Common myeloid progenitor, CD34-positive (primary cell): Measurements from ENCODE around the gene SLC35B3.

Source experiments
- CTCF ChIA-PET: fragments of 350-600 bp; sonication (Branson Sonifier 250); formaldehyde crosslinking; loops from one replicate; lab custom pipeline; 2021; ENCODE audit warnings: antibody characterized with exemption; lab: Charles Lee
- POLR2A ChIA-PET: fragments of 350-600 bp; sonication (Branson Sonifier 250); formaldehyde crosslinking; loops from one replicate; lab custom pipeline; 2021; ENCODE audit warnings: antibody characterized with exemption; lab: Charles Lee
- DNase-seq, 3 donors: peaks; one replicate each; pipeline versions ENCODE4 v3.0.0 to v3.0.0-alpha.2; 2013
- H3K27ac ChIP-seq, 2 experiments: 1 replicate in 1 of 2; 2 replicates in 1 of 2; pipeline ENCODE4 v1.7.0; 2013; ENCODE audit warnings: inconsistent platforms in 2 of 2, low read length in 2 of 2, mild to moderate bottlenecking in 2 of 2, low read depth in 1 of 2, moderate library complexity in 1 of 2; ENCODE audit not compliant: severe bottlenecking in 2 of 2, insufficient read depth in 1 of 2, poor library complexity in 1 of 2
- H3K27me3 ChIP-seq, 5 experiments: replicated peaks in 2 of 5; 1 replicate in 3 of 5; 2 replicates in 2 of 5; pipeline versions ENCODE4 v1.6.1 to v1.7.0; 2013; ENCODE audit warnings: low read length in 4 of 5, mild to moderate bottlenecking in 2 of 5, moderate library complexity in 2 of 5, inconsistent platforms in 1 of 5; ENCODE audit not compliant: insufficient read depth in 5 of 5, control insufficient read depth in 4 of 5
- H3K36me3 ChIP-seq, 4 experiments: 1 replicate in 2 of 4; 2 replicates in 2 of 4; pipeline versions ENCODE4 v1.6.1 to v1.7.0; 2013; ENCODE audit warnings: low read length in 3 of 4, control low read depth in 1 of 4, mild to moderate bottlenecking in 1 of 4; ENCODE audit not compliant: control insufficient read depth in 4 of 4, insufficient read depth in 4 of 4
- H3K4me1 ChIP-seq, 4 experiments: 1 replicate in 3 of 4; 2 replicates in 1 of 4; pipeline versions ENCODE4 v1.6.1 to v1.7.1; 2013; ENCODE audit warnings: low read length in 3 of 4, mild to moderate bottlenecking in 3 of 4, control low read depth in 1 of 4, inconsistent platforms in 1 of 4, moderate library complexity in 1 of 4; ENCODE audit not compliant: control insufficient read depth in 4 of 4, insufficient read depth in 4 of 4; ENCODE audit errors: control extremely low read depth in 1 of 4
- H3K4me3 ChIP-seq, 7 experiments: 1 replicate in 4 of 7; 2 replicates in 3 of 7; pipeline versions ENCODE4 v1.5.1 to v1.7.0; 2013; ENCODE audit warnings: mild to moderate bottlenecking in 7 of 7, low read length in 6 of 7, moderate library complexity in 6 of 7, inconsistent platforms in 2 of 7, low read depth in 2 of 7, control low read depth in 1 of 7; ENCODE audit not compliant: insufficient read depth in 4 of 7, control insufficient read depth in 1 of 7; ENCODE audit errors: extremely low read depth in 1 of 7
- H3K9me3 ChIP-seq, 5 experiments: 1 replicate in 4 of 5; 2 replicates in 1 of 5; pipeline versions ENCODE4 v1.6.1 to v1.7.1; 2013; ENCODE audit warnings: low read length in 4 of 5, mild to moderate bottlenecking in 2 of 5, inconsistent platforms in 1 of 5, low read depth in 1 of 5, moderate library complexity in 1 of 5; ENCODE audit not compliant: control insufficient read depth in 4 of 5, insufficient read depth in 2 of 5; ENCODE audit errors: control extremely low read depth in 1 of 5
- WGBS: methylation state at CpG from one replicate; pipeline ENCODE4 v1.1.5; 2013; ENCODE audit not compliant: insufficient coverage; 5-methylcytosine and 5-hydroxymethylcytosine counted together

Gene SLC35B3

GRCh38 chr6:8391934-8392333 is 43.4 kb downstream of the SLC35B3 start:
- H3K36me3 ChIP-seq: no peaks in the 10 kb centered on the region
- H3K4me1 ChIP-seq: peaks cover 0 to 2% (median 0%) of the 10 kb centered on the region in 4 experiments
- POLR2A ChIA-PET: no interaction called here
- no peaks in the 10 kb centered on the region for H3K27me3 ChIP-seq
- CTCF ChIA-PET: no interaction called here
- no peak overlapping the region for H3K4me3 ChIP-seq
- no peak for DNase-seq
- no peaks in the 10 kb centered on the region for H3K9me3 ChIP-seq
- no peak overlapping the region for H3K27ac ChIP-seq

- peaks cover 0 to 2% (median 0%) of the 10 kb centered on the region in 5 experiments for H3K9me3 ChIP-seq
- H3K27ac ChIP-seq: no peak overlapping the region
- H3K4me1 ChIP-seq: peaks cover 0 to 2% (median 0%) of the 10 kb centered on the region in 4 experiments
- WGBS: 97% methylated on average over 3 of the region's 4 CpGs
- POLR2A ChIA-PET: no interaction called here
- H3K27me3 ChIP-seq: no peaks in the 10 kb centered on the region
- CTCF ChIA-PET: no interaction called here
- no peak overlapping the region for H3K4me3 ChIP-seq
- no peak for DNase-seq
- H3K36me3 ChIP-seq: no peaks in the 10 kb centered on the region
These were observed 46.1 kb downstream of the SLC35B3 start for GRCh38 chr6:8389036-8389818.

- no peak for DNase-seq
- ChIA-PET POLR2A (no interaction called here), CTCF (no interaction called here)
- WGBS: 92% methylated on average over 9 of the region's 11 CpGs
- H3K4me1 ChIP-seq: peaks cover 0 to 2% (median 0%) of the 10 kb centered on the region in 4 experiments
- no peak overlapping the region for H3K4me3 ChIP-seq
- no peaks in the 10 kb centered on the region for H3K36me3 ChIP-seq
- no peak overlapping the region for H3K27ac ChIP-seq
- H3K9me3 ChIP-seq: peaks cover 0 to 2% (median 0%) of the 10 kb centered on the region in 5 experiments
- H3K27me3 ChIP-seq: no peaks in the 10 kb centered on the region
These were observed 47.4 kb downstream of the SLC35B3 start for GRCh38 chr6:8387942-8388437.

GRCh38 chr6:8383584-8383983 is 51.8 kb downstream of the SLC35B3 start:
- Histone ChIP-seq H3K4me1 (no peaks in the 10 kb centered on the region), H3K9me3 (peaks cover 0 to 2% (median 0%) of the 10 kb centered on the region in 5 experiments), H3K36me3 (no peaks in the 10 kb centered on the region), H3K27me3 (no peaks in the 10 kb centered on the region), H3K27ac (no peak overlapping the region), H3K4me3 (no peak overlapping the region)
- ChIA-PET CTCF (interaction anchor here (0.5 kb wide), 1 partner anchor 1210 kb away, joined by 3 read pairs; no protein-coding TSS in a partner anchor), POLR2A (no interaction called here)
- no peak for DNase-seq
- WGBS: 86% methylated on average over 2 of the region's 2 CpGs

- POLR2A ChIA-PET: no interaction called here
- Histone ChIP-seq H3K36me3 (no peaks in the 10 kb centered on the region), H3K9me3 (peaks cover 0 to 2% (median 0%) of the 10 kb centered on the region in 5 experiments), H3K27me3 (peaks cover 0 to 1% (median 0%) of the 10 kb centered on the region in 5 experiments), H3K27ac (no peak overlapping the region), H3K4me1 (no peaks in the 10 kb centered on the region), H3K4me3 (no peak overlapping the region)
- DNase-seq: no peak
- CTCF ChIA-PET: no interaction called here
- WGBS: 100% methylated on average over 1 of the region's 1 CpG
These were observed 52.9 kb downstream of the SLC35B3 start for GRCh38 chr6:8382434-8382833.

GRCh38 chr6:8375916-8376315 is 59.4 kb downstream of the SLC35B3 start:
- 85% methylated on average over 1 of the region's 4 CpGs for WGBS
- DNase-seq: no peak
- H3K36me3 ChIP-seq: no peaks in the 10 kb centered on the region
- H3K27me3 ChIP-seq: peaks cover 0 to 5% (median 0%) of the 10 kb centered on the region in 5 experiments
- no peaks in the 10 kb centered on the region for H3K4me1 ChIP-seq
- H3K4me3 ChIP-seq: no peak overlapping the region
- ChIA-PET POLR2A (no interaction called here), CTCF (no interaction called here)
- H3K9me3 ChIP-seq: no peaks in the 10 kb centered on the region
- no peak overlapping the region for H3K27ac ChIP-seq
